IMR-90 (cell line): ENCODE measurements around the gene PDE4DIP. TPM values are rescaled to one million over a fixed set of nuclear protein-coding genes. Genes with fewer than 3 reads are reported as not detected.
"Not testable (repeated sequence)": the region's sequence is repeated elsewhere in the genome, so short reads cannot be mapped to it uniquely, and the experiment has no call there.

Experiments used
- ATAC-seq: fragments of 200-7000 bp; cut with Tn5 transposase; 2 replicates; pipeline ENCODE4 v1.9.1; 2020; ENCODE audit warnings: low read depth, mild to moderate bottlenecking, moderate library complexity
- BruUV-seq: library from RNA; stranded (reverse); fragments of 400-500 nt; replicated peaks from 2 replicates; lab custom pipeline; 2021; lab: Mats Ljungman, UMichigan
- CTCF ChIA-PET: fragments of 300-600 bp; formaldehyde crosslinking; extraction: SDS; loops from one replicate; lab custom pipeline; 2021; ENCODE audit warnings: antibody characterized with exemption; lab: Yijun Ruan, JAX
- POLR2A ChIA-PET: fragments of 300-600 bp; sonication (Branson Sonifier 250); formaldehyde crosslinking; loops from one replicate; lab custom pipeline; 2022; ENCODE audit warnings: antibody characterized with exemption; ENCODE audit not compliant: unreplicated experiment; lab: Charles Lee
- DNase-seq: peaks from one replicate; pipeline ENCODE4 v3.0.0; 2013
- H2AFZ ChIP-seq: replicated peaks from 2 replicates; pipeline ENCODE3; 2013; ENCODE audit warnings: low read length, mild to moderate bottlenecking; ENCODE audit not compliant: poor library complexity
- H2AK5ac ChIP-seq: 2 replicates; pipeline ENCODE4 v1.6.1; 2013; ENCODE audit warnings: low read depth, low read length, inconsistent platforms
- H2AK9ac ChIP-seq: replicated peaks from 2 replicates; pipeline ENCODE3; 2013; ENCODE audit warnings: mild to moderate bottlenecking, low read depth, low read length, moderate library complexity; ENCODE audit not compliant: poor library complexity
- H2BK120ac ChIP-seq: 2 replicates; pipeline ENCODE4 v1.6.1; 2013; ENCODE audit warnings: low read depth, low read length, inconsistent platforms
- H2BK15ac ChIP-seq: 3 replicates; pipeline ENCODE4 v1.6.1; 2013; ENCODE audit warnings: low read depth, low read length, inconsistent platforms
- H2BK20ac ChIP-seq: 2 replicates; pipeline ENCODE4 v1.6.1; 2013; ENCODE audit warnings: low read depth, mild to moderate bottlenecking, inconsistent platforms, low read length, moderate library complexity
- H2BK5ac ChIP-seq: 2 replicates; pipeline ENCODE4 v1.6.1; 2013; ENCODE audit warnings: mild to moderate bottlenecking, low read depth, low read length, inconsistent platforms; ENCODE audit not compliant: poor library complexity, severe bottlenecking
- H3K14ac ChIP-seq: replicated peaks from 2 replicates; pipeline ENCODE4 v1.6.1; 2013; ENCODE audit warnings: low read depth, low read length, inconsistent platforms
- H3K18ac ChIP-seq: 2 replicates; pipeline ENCODE4 v1.6.1; 2013; ENCODE audit warnings: low read depth, low read length, control low read depth
- H3K23ac ChIP-seq: 2 replicates; pipeline ENCODE4 v1.6.1; 2013; ENCODE audit warnings: low read depth, low read length, inconsistent platforms
- H3K27ac ChIP-seq: 2 replicates; pipeline ENCODE4 v1.5.1; 2013; ENCODE audit warnings: mild to moderate bottlenecking, control low read depth, low read length; ENCODE audit not compliant: insufficient read depth
- H3K27me3 ChIP-seq: 2 replicates; pipeline ENCODE4 v1.6.1; 2013; ENCODE audit warnings: low read length; ENCODE audit not compliant: control insufficient read depth, insufficient read depth
- H3K36me3 ChIP-seq: 2 replicates; pipeline ENCODE4 v1.6.1; 2013; ENCODE audit warnings: low read length, mixed read lengths; ENCODE audit not compliant: control insufficient read depth, insufficient read depth
- H3K4ac ChIP-seq: 2 replicates; pipeline ENCODE4 v1.6.1; 2013; ENCODE audit warnings: low read depth, low read length, inconsistent platforms
- H3K4me1 ChIP-seq: 2 replicates; pipeline ENCODE4 v1.6.1; 2013; ENCODE audit warnings: low read length, mixed read lengths; ENCODE audit not compliant: control insufficient read depth, insufficient read depth
- H3K4me2 ChIP-seq: 2 replicates; pipeline ENCODE4 v1.6.1; 2013; ENCODE audit warnings: low read depth, mild to moderate bottlenecking, control low read depth, low read length, moderate library complexity
- H3K4me3 ChIP-seq: 2 replicates; pipeline ENCODE4 v1.5.1; 2013; ENCODE audit warnings: low read depth, mild to moderate bottlenecking, control low read depth, low read length, moderate library complexity; ENCODE audit not compliant: insufficient read depth
- H3K56ac ChIP-seq: 2 replicates; pipeline ENCODE4 v1.6.1; 2013; ENCODE audit warnings: low read length, inconsistent platforms; ENCODE audit not compliant: insufficient read depth; ENCODE audit errors: extremely low read depth
- H3K79me1 ChIP-seq, 2 experiments: 2 replicates each; pipeline ENCODE4 v1.6.1; 2013; ENCODE audit warnings: low read length in 2 of 2, inconsistent platforms in 1 of 2, low read depth in 1 of 2
- H3K9ac ChIP-seq: 2 replicates; pipeline ENCODE4 v1.6.1; 2013; ENCODE audit warnings: low read depth, low read length, control low read depth
- H3K9me1 ChIP-seq: 2 replicates; pipeline ENCODE4 v1.6.1; 2013; ENCODE audit warnings: low read length, inconsistent platforms; ENCODE audit not compliant: insufficient read depth
- H3K9me3 ChIP-seq: 2 replicates; pipeline ENCODE4 v1.6.1; 2013; ENCODE audit warnings: low read length; ENCODE audit not compliant: control insufficient read depth, insufficient read depth
- H4K20me1 ChIP-seq: 2 replicates; pipeline ENCODE4 v1.6.1; 2013; ENCODE audit warnings: low read length, inconsistent platforms; ENCODE audit not compliant: insufficient read depth
- H4K5ac ChIP-seq: 2 replicates; pipeline ENCODE4 v1.6.1; 2013; ENCODE audit warnings: mild to moderate bottlenecking, low read depth, low read length, control low read depth
- H4K8ac ChIP-seq, 2 experiments: 2 replicates each; pipeline ENCODE4 v1.6.1; 2013; ENCODE audit warnings: low read depth in 2 of 2, low read length in 2 of 2, control low read depth in 1 of 2, inconsistent platforms in 1 of 2
- H4K91ac ChIP-seq: 2 replicates; pipeline ENCODE4 v1.6.1; 2013; ENCODE audit warnings: low read depth, low read length, inconsistent platforms; ENCODE audit not compliant: insufficient read depth
- WGBS, 2 experiments: methylation state at CpG; one replicate each; pipeline versions ENCODE4 v1.1.5 to v1.1.7; 2013; ENCODE audit warnings: missing lambda C conversion rate in 2 of 2; ENCODE audit not compliant: insufficient read length in 1 of 2; ENCODE audit errors: extremely low coverage in 2 of 2; 5-methylcytosine and 5-hydroxymethylcytosine counted together
- dilution Hi-C: fragments of 300-500 bp; cut with HindIII; formaldehyde crosslinking; loops from one replicate; pipeline ENCODE4 v1.14.3; 2018; ENCODE audit warnings: low sequenced_read_pairs; ENCODE audit not compliant: unreplicated experiment
- in situ Hi-C: fragments of 300-500 bp; cut with MboI; formaldehyde crosslinking; loops from 3 replicates; pipeline ENCODE4 v1.14.3; 2019; ENCODE audit warnings: low sequenced_read_pairs, inconsistent platforms, mixed read lengths
- intact Hi-C: fragments of 100-400 bp; cut with micrococcal nuclease; formaldehyde crosslinking; loops from 2 replicates; pipeline ENCODE4 v1.10.0; 2022
- polyA plus RNA-seq, 3 experiments: library from polyadenylated mRNA; depleted of rRNA; stranded (reverse); fragments of >200 nt; gene quantifications; 2 replicates each; pipeline ENCODE4 v1.2.3, GENCODE V29; 2012; ENCODE audit warnings: low replicate concordance in 1 of 3
- total RNA-seq: library from RNA; depleted of rRNA; stranded (reverse); fragments of >200 nt; gene quantifications from 2 replicates; pipeline ENCODE4 v1.2.3, GENCODE V29; 2012

Gene PDE4DIP
- total and polyA plus RNA-seq, 2 of the 4 experiments (the other 2 are of a cell fraction) = 36.7 to 74.4 TPM

GRCh38 chr1:148879812-148880416 lies 35.7 kb downstream of the PDE4DIP start:
- BruUV-seq, H2BK120ac ChIP-seq, ATAC-seq, H3K14ac ChIP-seq, H2AK5ac ChIP-seq, H4K20me1 ChIP-seq, H2BK20ac ChIP-seq, intact Hi-C loops, H3K56ac ChIP-seq, H3K36me3 ChIP-seq, H3K79me1 ChIP-seq, dilution Hi-C loops, POLR2A ChIA-PET, H2AK9ac ChIP-seq, CTCF ChIA-PET, in situ Hi-C loops, H4K5ac ChIP-seq, H2AFZ ChIP-seq, DNase-seq, H3K23ac ChIP-seq, H3K18ac ChIP-seq, H3K4me3 ChIP-seq, H4K8ac ChIP-seq, H3K9ac ChIP-seq, H3K27ac ChIP-seq, H3K9me1 ChIP-seq, H3K27me3 ChIP-seq, H3K4ac ChIP-seq, H2BK15ac ChIP-seq, H4K91ac ChIP-seq, H3K4me1 ChIP-seq, H3K9me3 ChIP-seq, H2BK5ac ChIP-seq, H3K4me2 ChIP-seq: not testable (repeated sequence)
- WGBS, 2 experiments = no CpG with 5 or more reads among the region's 2 CpGs

DNA sequence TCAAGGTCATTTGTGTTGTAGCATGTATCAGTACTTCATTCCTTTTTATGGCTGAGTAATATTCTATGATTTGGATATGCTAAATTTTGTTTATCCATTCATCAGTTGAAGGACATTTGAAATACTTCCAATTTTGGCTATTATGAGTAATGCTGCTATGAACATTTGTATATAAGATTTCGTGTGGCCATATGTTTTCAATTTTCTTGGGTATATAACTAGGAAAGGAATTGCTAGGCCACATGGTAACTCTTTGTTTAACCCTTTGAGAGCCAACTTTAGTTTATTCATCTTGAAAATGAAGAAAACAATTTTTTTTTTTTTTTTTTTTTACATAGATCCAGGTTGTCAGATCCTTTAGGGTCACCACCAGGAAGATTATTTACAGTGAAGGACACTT lies 37.0 kb downstream of the PDE4DIP start:
- H4K20me1 ChIP-seq, H2BK120ac ChIP-seq, DNase-seq, H3K9me1 ChIP-seq, H3K27ac ChIP-seq, H4K5ac ChIP-seq, H3K4me1 ChIP-seq, H2BK15ac ChIP-seq, H4K91ac ChIP-seq, H3K4ac ChIP-seq, H3K36me3 ChIP-seq, H3K79me1 ChIP-seq, H2BK20ac ChIP-seq, H2BK5ac ChIP-seq, H3K9me3 ChIP-seq, H3K27me3 ChIP-seq, dilution Hi-C loops, H2AFZ ChIP-seq, POLR2A ChIA-PET, H3K23ac ChIP-seq, H3K4me2 ChIP-seq, H3K9ac ChIP-seq, BruUV-seq, H2AK9ac ChIP-seq, H3K18ac ChIP-seq, in situ Hi-C loops, H2AK5ac ChIP-seq, H4K8ac ChIP-seq, H3K14ac ChIP-seq, H3K4me3 ChIP-seq, CTCF ChIA-PET, intact Hi-C loops, H3K56ac ChIP-seq: not testable (repeated sequence)
- WGBS, 2 experiments = no CpG with 5 or more reads among the region's 1 CpG
- ATAC-seq = peak; percentile 62
